GDM1 (cell line): ENCODE measurements around the gene KY.

ENCODE experiments used
- DNase-seq: peaks from one replicate; lab custom pipeline; 2025; lab: John Stamatoyannopoulos, UW

KY gene

DNA sequence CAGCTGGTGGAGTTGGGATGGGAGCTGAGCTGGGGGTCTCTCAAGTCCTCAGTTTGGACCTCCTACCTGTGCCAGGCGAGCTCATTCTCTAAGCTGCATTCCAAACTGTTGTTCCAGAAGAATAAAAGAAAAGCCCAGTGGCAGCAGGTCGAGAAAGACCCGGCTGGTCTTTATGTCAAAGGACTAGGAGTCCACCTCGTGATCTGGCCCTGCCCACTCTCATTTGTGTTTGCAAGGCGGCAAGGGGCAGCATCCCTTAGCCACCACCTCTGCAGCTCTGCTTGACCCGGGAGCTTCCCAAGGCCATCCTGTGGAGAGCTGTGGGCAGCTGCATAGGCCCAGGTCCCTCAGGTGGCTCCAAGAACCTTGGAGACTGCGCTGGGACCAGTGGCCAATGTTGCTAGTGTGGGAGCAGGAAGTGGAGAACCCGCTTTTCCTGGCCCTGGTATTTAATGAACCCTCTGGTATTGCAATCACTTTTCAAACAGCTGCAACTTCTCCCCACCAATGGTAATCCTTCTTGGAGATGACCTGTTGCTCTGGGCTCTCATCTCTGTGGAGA is 30.9 kb downstream of the KY start:
- DNase-seq = no peak

DNA sequence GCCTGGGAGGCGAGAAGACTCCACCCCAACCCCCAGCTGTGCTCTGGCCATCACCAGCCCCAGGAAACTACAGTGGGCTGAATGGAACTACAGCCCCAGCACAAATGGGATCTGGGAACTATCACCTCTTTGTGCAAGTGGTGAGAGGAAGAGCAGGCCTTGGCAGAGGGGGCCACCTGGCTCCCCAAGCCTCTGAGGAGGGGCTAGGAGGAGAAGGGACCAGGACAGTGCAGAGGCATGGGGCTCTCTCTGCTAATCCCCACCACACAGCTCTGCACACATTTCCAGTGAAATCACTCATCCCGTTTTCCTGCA is 31.6 kb downstream of the KY start:
- DNase-seq = no peak

DNA sequence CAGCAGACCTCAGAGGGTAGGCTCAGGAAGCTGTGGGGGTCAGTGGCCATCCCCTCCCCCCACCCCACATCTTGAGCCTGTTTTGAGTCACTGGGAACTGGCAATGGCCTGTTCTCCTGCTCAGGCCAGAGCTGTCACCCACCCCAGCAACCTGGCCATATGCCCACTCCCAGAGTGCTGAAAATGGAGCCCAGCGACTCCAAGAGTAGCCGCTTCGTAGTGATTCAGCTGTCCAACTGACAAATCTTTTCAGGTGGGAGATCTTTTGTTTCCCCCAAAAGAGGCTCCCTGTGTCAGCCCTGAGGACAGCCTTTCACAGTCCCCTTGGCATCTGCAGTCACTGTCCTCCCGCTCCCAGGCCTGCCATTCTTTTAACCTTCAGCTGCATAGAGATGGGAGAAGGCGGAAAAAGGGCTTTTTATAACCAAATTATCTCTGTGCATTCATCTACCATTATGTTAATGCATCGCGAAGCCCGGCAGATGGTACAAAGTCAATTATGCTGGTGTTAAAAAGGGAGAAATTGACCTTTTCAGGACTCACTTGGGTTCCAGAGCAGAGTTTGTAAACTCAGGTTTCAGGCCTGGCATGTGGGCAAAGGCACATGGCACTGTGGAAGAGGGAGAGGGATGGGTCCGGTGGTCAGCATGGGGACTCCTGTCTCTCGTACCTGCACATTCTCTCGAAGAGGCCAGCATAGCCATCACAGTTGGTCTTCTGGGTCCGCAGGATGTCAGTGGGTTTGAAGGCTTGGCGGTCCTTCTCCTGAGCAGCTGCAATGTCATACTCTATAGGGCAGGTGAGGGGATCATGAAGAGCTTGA is 32.1 kb downstream of the KY start:
- DNase-seq = no peak

DNA sequence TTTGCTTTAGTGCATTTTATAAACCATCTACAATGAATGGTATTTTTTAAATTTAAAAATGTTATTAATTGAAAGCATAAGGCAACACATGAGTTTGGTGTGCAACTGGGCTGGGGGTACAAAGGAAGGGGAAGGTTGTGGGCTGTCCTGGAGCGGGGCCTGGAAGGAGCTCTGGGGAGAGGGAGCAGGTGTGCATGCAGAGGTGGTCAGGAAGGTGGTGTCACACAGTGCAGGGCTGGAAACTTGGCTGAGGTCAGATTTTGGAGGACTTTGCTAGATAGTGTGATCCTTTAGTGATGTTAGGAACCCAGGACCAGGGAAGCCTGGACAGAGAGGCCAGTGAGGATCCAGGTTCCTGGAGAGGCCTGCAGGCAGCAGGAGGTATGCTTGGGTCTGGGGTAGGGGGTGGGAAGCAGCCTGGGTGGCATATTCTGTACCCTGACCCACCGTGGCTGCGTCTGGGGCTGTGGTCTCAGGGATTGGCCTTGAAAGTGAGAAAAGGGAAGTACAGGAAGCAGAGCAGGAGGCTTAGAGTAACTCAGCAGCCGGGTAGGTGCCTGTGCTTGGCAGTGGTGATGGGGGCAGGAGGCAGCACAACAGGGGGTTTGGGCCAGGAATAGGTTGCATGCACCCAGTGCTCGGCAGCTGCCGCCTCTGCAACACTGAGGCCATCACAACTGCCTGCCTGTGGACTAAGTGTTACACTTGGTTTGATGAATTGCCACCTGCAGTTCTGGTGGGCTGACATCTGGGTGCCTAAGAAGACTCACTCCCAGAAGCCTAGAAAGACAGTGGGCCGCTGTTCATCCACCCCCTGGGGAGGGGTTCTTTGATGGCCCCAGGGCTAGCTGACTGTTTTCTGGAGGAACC is 33.0 kb downstream of the KY start:
- DNase-seq = no peak

DNA sequence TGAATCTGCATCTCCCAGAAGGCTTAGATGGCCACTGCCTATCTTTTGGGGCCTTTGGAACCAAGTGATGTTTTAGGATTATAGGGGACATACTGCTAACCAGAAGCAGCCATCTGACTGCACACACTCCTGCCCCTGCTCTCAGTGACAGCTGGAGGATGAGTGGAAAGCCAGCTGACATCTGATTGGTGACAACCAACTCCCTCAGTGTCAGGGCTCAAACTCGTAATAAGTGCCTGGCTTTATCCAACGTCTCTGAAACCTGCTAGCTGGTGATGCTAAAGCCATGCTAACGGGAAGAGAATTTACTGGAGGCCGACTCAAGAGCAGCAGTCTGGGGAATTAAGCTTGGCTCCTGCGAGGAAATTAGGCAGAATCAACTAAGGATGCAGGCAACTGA is 35.1 kb downstream of the KY start:
- no peak for DNase-seq

DNA sequence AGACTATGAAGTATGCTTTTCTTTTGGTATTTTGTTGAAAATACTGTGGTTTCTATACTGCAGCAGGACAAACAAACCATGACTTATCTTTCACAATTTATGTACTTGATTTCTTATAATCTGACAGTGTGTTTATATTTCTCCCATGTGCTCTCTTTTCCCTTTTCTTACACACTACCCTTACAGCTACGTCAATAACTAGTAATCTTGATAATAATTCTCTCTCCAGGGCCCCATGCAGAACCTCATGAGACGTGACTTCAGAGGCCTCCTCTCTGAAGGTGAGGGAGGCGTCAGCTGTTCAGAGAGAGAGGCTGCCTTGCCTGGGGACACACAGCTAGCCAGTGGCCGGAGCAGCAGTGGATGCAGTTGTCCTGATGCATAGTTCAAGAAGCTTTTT is 35.9 kb downstream of the KY start:
- no peak for DNase-seq

DNA sequence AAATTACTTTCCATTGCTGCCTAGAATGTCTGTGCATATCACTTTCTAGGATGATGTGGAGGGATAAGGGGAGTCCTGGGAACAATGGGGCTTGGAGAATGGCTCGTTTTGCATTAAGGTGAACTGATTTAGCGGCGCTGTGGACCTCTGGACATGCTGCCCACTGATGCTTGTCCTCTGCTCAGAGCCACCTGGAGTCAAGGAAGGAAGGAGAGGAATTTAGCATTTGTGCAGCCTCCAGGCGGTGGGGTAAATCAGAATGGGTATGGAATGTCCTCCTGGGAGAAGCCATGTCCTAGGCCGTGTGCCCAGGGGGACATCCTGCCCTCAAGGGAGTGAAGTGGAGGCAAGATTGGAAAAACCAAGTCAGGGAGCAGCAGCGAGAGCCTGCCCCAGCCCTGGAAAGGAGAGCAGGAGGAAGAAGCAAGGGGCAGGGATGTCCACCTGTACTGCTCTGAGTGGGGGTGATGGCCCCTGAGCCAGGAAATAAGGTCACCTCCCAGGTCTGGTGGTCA is 37.8 kb downstream of the KY start:
- DNase-seq = no peak

DNA sequence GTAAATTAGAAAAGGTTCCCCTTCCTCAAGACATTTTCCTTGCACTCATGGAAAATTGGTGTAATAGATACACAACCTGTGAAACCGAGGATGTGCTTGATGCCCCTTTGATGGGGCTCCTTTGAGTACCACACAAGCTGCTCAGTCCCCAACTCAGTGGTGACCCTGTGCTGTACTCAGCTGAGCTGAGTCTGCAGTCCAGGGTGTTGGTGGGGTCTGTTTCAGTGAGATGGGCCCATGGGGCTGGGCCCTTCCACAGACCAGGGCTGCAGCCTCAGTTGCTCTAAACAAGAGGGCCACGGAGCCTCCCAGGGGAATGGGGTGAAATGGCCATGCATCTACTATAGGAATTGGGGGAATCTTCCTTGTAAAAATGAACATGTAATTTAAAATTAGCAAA is 39.3 kb downstream of the KY start:
- DNase-seq = no peak

DNA sequence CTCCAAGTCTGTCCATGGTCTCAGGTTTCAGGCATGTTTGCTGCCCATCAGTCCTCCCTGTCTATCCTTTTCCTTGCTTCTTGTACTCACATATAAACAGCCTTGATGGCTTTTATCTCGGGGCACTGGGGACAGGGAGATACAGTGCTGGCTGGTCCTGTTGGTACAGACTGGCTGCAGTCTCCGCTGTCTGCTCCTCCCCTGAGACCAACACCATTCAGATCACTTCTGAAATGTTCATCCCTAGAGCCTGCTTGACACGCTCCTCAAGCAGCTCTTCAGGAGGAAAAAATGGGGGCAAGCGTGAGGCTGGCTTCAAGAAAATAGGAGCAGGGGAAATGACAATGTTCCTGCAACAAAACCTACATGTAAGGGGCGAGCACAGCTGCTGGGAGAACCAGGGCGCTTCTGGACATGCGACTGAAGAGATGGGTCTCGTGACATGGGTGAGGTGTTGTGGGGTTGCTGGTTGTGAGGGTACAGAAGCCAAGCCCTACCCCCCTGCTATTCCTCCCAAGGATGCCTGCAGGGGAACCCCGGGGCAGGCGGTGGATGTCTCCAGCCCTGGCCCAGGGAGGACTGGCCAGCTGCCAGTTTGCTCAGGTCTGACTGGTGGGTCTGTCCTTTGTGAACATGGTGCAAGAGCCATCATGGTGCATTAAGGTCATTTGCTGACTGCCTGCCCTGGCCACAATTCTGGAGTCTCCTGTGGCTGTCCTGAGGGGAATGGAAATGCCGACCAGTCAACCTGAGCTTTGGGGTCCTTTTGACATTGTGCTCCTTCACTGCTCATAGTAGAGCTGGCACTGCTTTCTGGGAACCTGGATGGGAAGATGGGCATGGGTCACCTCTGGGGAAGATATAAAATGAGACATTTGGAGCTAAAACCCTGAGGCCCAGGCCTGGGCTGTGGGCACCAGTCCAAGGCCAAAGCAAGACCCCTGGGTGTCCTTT is 40.1 kb downstream of the KY start:
- no peak for DNase-seq

DNA sequence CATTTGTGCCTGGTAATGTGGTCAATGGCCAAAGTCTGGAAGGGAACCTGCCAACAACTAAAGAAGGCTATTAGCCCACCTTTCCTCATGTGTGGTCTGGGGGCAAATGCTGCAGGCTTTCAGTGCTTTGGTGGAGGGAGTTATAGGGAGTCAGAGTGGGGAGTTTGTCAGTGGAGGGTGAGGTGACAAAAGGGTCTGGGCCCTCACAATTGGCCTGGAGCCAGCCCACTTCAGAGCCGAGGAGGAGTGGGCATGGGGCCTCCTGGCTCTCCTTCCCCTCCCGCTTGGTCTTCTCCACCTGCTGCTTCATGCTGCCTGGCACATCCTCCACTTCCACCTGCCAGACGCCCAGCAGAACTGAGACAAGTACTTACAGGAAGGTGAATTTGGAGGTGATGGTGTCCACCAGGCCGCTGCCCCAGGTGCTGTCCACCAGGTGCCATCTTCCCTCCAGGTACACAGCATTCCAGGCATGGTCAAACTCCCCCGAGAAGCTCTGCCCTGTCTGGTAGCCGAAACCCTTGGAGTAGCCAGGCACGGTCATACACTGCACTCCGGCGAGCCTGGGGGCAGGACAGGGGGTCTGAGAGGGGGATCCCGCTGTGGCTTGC is 40.9 kb downstream of the KY start:
- no peak for DNase-seq

DNA sequence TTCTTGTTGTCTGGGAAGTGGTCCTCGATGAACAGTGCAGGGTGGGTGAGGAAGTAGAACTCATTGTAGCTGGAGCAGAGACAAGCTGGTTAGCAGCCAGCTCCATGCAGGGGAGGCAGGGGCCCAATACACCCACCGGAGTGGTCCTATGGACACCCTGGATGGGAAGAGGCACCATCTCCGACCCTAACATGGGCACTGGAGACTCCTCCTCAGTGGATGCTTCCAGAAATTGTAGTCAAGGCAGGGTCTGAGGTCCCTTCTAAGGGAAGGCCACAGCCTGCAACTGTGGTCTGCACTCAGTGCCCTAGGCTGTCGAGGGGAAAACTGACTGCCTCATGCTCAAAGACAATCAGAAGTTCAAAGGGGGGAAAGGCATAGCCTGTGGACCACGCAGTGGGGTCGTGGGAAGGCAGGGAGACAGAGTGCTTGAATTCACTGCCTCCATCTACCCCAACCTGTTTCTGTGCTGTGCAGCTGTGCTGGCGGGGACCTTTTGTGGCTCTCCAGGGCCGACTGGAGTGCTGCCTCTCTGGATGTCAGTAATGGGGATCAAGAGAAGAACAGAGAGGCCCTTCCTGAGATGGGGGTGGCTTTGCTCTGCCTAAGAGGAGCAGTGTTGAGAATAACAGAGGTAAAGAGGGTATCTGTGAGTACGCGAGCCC is 41.9 kb downstream of the KY start:
- no peak for DNase-seq

DNA sequence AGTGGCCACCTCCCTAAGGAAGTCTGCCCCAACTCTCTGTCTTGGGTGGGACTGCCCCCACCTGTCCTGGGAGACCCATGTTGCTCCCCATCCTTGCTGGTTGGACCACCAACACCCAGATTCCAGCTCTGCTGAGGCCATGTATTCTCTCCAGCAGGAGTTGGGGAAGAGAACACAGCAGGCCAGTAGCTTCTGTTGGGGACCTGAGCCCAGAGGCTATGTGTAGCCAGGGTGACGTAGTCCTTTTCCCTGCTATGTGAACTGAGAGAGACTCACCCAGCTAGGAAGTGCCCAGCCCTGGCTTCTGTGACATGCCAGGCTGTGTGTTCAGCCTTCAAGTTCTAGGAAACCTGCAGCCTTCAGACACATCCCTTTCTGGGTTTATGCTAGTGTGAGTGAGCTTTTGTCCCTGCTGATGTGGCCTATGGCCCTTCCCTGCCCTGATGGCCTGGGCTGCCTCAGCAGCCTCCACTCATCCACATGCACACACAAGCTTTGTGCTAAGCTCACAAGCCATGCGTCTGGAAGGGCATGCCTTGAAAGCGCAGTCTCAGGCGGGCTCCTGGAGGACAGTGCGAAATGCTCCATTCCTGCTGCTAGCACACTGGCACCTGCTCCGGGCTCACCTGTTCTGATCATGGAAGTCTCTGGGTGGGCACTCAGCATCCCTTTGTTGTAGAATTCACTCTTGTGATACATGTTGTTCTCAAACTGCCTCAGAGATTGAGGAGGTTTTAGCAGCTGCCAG is 42.6 kb downstream of the KY start:
- DNase-seq = no peak

DNA sequence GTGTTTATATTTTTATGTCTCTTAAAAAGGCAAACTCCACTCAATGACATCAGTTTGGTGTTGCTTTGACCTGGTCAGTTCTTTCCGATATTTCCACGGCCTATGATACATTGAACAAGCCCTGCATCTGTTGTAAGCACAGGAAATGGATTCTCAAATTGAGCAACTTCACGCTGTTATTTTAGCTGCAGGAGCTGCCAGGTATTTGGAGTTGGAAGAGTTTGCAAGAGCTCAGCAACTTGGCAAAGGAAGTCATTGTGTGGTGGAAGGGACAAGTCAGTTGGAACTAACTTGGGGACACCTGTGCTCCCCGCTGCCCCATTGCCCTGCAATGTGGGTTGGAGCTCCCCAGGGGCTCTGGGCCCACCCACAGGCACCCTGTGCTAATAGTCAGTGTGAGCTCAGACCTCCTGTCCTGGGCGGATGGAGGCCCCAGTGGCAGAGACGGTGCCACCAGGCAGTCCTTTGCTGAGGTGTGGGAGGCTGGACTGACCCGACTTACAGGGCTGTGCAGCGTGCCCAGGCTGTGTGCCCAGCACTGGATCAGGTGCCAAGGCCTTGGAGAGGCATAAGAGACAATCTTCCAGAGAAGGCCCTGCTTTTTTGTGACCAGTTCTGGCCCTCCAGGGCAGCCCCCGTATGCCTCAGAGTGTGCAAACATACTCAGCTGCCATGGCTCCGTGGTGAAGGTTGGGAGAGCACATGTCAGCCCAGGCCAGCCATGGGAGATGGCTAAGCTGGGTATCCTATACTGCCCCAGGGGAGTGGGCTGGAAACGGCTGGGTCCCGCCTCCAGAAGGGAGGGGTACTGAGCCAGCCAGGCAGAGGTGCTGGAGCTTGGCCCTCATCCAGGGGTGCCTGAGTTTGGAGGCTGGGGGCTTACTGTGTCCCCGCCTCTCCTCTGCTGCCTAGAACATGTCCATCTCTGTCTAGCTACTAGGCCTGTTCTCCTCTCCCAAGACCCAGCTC is 43.5 kb downstream of the KY start:
- DNase-seq = peak; percentile 67

DNA sequence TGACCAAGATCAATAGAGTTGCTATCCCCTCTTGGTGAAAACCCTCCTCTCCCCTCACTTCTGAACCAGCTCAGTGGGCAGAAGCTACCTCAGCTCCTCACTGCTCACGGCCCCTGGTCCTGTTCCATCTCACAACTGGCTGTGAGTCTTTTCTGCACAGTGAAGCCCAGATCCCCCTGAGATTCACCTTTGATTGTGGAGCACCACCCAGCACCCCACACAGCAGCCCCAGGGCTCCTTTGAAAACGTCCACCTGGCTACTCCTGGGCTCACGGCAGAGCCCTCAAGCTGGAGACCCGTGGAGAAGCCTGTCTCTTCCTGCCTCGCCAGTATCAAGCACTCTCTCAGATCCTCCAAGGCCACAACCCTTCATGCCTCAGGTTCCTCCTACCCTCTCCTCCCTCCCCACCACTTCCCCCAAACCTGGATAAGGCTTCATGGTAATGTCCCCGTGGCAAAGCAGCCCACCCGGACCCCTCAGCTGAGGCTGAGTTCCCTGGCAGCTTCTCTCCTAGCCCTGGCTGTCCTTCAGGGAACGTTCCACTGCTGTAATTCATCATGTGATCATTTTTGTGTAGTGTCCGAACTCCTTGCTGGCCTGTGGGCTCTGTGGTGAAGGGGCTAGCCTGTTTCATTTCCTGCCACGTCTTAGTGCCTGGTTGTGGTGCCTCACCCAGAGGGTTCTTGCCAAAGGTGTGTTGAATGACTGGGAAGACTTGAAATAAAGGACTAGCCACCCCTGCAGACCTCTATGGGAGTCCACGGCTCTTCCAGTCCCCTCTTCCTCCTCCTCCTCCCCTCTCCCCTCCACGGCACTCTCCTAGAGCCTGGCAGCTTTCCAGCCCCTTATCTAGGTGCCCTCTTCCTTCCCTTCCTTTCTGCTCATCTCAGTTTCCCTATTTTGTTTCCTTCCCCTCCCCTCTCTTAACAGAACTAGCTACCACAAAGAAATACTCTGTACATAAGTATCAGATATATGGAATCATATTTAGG is 44.5 kb downstream of the KY start:
- DNase-seq = peak; percentile 87

DNA sequence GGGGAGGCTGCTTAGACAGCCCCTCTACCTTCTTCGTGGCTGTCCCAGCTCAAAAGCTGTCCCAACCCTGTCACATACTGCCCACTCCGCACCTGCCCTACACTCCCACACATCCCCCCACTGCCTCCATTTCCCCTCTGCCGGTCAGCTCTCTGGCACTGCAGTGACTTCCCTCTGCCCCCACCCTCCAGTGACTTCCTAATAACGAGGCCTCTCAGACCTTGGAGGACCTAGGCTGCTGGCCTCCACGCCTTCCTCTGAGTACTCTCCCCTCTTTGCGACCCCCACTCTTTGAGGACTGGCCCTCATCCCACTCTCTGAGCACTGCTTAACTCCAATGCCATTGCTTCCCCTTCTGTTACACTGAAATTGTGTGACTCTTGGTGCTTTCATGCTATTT is 45.3 kb downstream of the KY start:
- DNase-seq = no peak

DNA sequence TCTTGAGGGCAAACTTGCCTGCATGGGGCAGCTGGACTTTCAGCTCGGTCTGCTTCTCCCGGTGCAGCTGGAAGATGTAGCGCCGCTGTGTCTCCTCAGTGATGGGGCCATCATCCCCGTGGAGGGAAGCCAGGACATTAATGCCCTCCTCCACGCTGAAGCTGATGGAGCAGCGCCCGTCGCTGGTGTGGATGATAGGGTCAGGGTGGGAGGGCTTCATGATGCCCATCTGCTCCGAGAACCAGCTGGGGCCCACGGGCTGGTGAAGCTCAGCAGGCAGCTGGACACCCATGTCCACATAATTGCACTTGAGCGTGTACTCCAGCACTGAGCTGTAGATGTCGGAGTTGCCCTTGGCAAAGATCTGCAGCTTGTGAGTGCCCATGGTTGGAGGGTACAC is 46.9 kb downstream of the KY start:
- DNase-seq = no peak

DNA sequence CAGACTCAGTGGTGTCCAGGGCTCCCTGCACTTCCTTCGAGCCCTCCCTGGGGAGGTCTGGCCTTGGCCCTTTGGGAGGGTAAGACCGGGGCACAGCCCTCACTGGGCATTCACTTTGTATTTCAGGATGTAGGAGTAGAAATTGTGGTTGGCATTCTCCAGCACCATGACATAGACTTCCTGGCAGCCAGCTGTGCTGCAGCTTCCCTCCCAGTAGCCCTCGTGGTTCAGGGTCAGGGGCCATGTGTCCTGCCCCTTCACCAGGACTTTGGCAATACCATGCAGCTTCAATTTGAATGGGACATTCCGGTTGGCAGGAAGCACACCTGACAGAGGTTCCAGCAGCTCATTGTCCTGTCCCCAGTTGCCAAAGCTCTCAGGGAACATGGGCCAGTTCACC is 47.3 kb downstream of the KY start:
- peak; percentile 15 for DNase-seq

DNA sequence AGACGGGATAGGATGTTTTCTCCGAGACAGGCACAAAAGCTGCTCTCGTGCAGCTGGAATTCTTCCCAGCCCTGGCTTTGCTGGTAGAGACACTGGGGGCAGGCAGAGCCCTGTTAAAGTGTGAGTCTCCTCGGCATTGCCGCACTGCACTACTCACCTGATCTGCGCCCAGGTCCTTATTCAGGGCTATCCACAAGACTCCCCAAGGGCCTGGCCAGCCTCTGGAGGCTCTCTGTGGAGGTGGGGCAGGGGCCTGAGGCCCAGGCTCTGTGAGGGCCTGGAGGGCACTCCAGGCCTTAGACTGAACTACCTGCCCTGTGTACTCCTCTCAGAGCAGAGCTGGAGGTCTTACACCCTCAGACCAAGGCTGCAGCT is 48.4 kb downstream of the KY start:
- no peak for DNase-seq
